GM12878 (cell line): ENCODE results near the gene NALF2. TPM values are rescaled to one million over a fixed set of nuclear protein-coding genes. Genes with fewer than 3 reads are reported as not detected.

Source experiments
- ATAC-seq: fragments of 200-7000 bp; cut with Tn5 transposase; 3 replicates; pipeline ENCODE4 v1.9.1; 2020; ENCODE audit warnings: mild to moderate bottlenecking, moderate library complexity
- BruUV-seq: library from RNA; stranded (reverse); fragments of 400-500 nt; replicated peaks from 2 replicates; lab custom pipeline; 2021; lab: Mats Ljungman, UMichigan
- CTCF ChIA-PET: fragments of 300-600 bp; sonication (Branson Sonifier 250); formaldehyde crosslinking; extraction: SDS; loops from one replicate; lab custom pipeline; 2021; ENCODE audit warnings: inconsistent platforms; lab: Yijun Ruan, JAX
- POLR2A ChIA-PET: fragments of 350-600 bp; formaldehyde crosslinking; extraction: SDS; loops from one replicate; lab custom pipeline; 2021; ENCODE audit warnings: inconsistent platforms; lab: Charles Lee
- RAD21 ChIA-PET: fragments of 300-600 bp; sonication (Branson Sonifier 250); formaldehyde crosslinking; loops from one replicate; lab custom pipeline; 2023; ENCODE audit warnings: antibody characterized with exemption; ENCODE audit not compliant: unreplicated experiment; lab: Charles Lee
- SMC1A ChIA-PET: fragments of 300-600 bp; sonication (Branson Sonifier 250); formaldehyde crosslinking; loops from one replicate; lab custom pipeline; 2023; ENCODE audit not compliant: unreplicated experiment, uncharacterized antibody; lab: Charles Lee
- DNase-seq: peaks from one replicate; pipeline ENCODE4 v3.0.0-alpha.2; 2011; ENCODE audit warnings: low read depth, low spot score
- FAIRE-seq: peaks from 3 replicates; lab custom pipeline; 2011; peaks lifted over from hg19 to GRCh38; lab: Jason Lieb, UNC
- H2AFZ ChIP-seq: 2 replicates; pipeline ENCODE4 v1.6.0; 2011; ENCODE audit warnings: low read depth, low read length, control low read depth; ENCODE audit not compliant: control insufficient read depth
- H3K27ac ChIP-seq: 2 replicates; pipeline ENCODE4 v1.5.1; 2011; ENCODE audit warnings: control low read depth; ENCODE audit not compliant: control insufficient read depth, insufficient read depth
- H3K27me3 ChIP-seq, 2 experiments: replicated peaks in 1 of 2; 2 replicates each; pipeline versions ENCODE4 v1.6.0 to v1.6.1; 2011; ENCODE audit warnings: low read length in 1 of 2; ENCODE audit not compliant: control insufficient read depth in 2 of 2, insufficient read depth in 2 of 2
- H3K36me3 ChIP-seq, 2 experiments: 2 replicates each; pipeline ENCODE4 v1.5.1; 2011; ENCODE audit warnings: low read length in 1 of 2; ENCODE audit not compliant: control insufficient read depth in 2 of 2, insufficient read depth in 2 of 2
- H3K4me1 ChIP-seq: 2 replicates; pipeline ENCODE4 v1.6.1; 2011; ENCODE audit warnings: mild to moderate bottlenecking, low read length, moderate library complexity, mixed read lengths; ENCODE audit not compliant: control insufficient read depth, insufficient read depth
- H3K4me2 ChIP-seq: 2 replicates; pipeline ENCODE4 v1.6.0; 2011; ENCODE audit warnings: control low read depth; ENCODE audit not compliant: control insufficient read depth, insufficient read depth
- H3K4me3 ChIP-seq: fragments of 200-600 bp; sonication (generic); 2 replicates; pipeline ENCODE4 v1.5.1; 2016
- H3K79me2 ChIP-seq: 2 replicates; pipeline ENCODE4 v1.6.0; 2011; ENCODE audit warnings: low read length; ENCODE audit not compliant: control insufficient read depth, insufficient read depth
- H3K9ac ChIP-seq: 2 replicates; pipeline ENCODE4 v1.8.0; 2011; ENCODE audit warnings: low read length, control low read depth, mixed read lengths; ENCODE audit not compliant: control insufficient read depth, insufficient read depth
- H3K9me3 ChIP-seq: replicated peaks from 3 replicates; pipeline ENCODE4 v1.5.1; 2011; ENCODE audit warnings: mild to moderate bottlenecking, low read length; ENCODE audit not compliant: control insufficient read depth, insufficient read depth
- H4K20me1 ChIP-seq: 2 replicates; pipeline ENCODE4 v1.6.0; 2011; ENCODE audit not compliant: control insufficient read depth, insufficient read depth
- ETV6 ChIP-seq, 2 experiments: fragments of 450-650 bp in 1 of 2; IDR thresholded peaks in 1 of 2; conservative IDR thresholded peaks in 1 of 2; 2 replicates each; pipeline ENCODE4 v1.6.1; 2014; ENCODE audit warnings: antibody characterized with exemption in 1 of 2, borderline replicate concordance in 1 of 2, low read depth in 1 of 2, mild to moderate bottlenecking in 1 of 2, moderate library complexity in 1 of 2
- PRDM15 ChIP-seq: fragments of 450-650 bp; formaldehyde crosslinking; IDR thresholded peaks from 2 replicates; pipeline ENCODE4 v1.4.0; 2020; ENCODE audit warnings: mild to moderate bottlenecking, moderate library complexity
- ZBTB4 ChIP-seq: fragments of 450-650 bp; formaldehyde crosslinking; IDR thresholded peaks from 2 replicates; pipeline ENCODE4 v1.4.0; 2022; ENCODE audit warnings: mild to moderate bottlenecking, moderate library complexity
- in situ Hi-C: fragments of 300-500 bp; cut with MboI; formaldehyde crosslinking; loops from 9 replicates; pipeline ENCODE4 v1.14.3; 2018; ENCODE audit warnings: mixed read lengths
- intact Hi-C: fragments of 100-400 bp; cut with micrococcal nuclease; formaldehyde crosslinking; loops from one replicate; pipeline ENCODE4 v1.14.2; 2022; ENCODE audit not compliant: unreplicated experiment
- polyA plus RNA-seq, 11 experiments: library from polyadenylated mRNA; depleted of rRNA in 4 of 11; unstranded in 6 of 11; stranded (reverse) in 5 of 11; fragments of >200 nt; fragmentation: Nextera tagmentation in 4 of 11; fragmentation: Illumina TruSeq in 1 of 11; extraction: Ambion mirVana in 4 of 11; extraction: Trizol in 1 of 11; gene quantifications; 1 replicate in 1 of 11; 2 replicates in 10 of 11; pipeline versions ENCODE4 v1.2.1 to v1.2.3, GENCODE V29; 2011 to 2016; ENCODE audit warnings: inconsistent platforms in 2 of 11, missing spikeins in 2 of 11, low read depth in 1 of 11
- total RNA-seq, 4 experiments: library from RNA; depleted of rRNA in 3 of 4; stranded (reverse); fragments of >200 nt in 3 of 4; fragmentation: Illumina TruSeq in 1 of 4; extraction: Trizol in 1 of 4; gene quantifications; 2 replicates each; pipeline versions ENCODE4 v1.2.1 to v1.2.3, GENCODE V29; 2013 to 2021

The NALF2 gene
- total and polyA plus RNA-seq, 10 of the 15 experiments (the other 5 are each of a cell fraction or from before 2014, with no cell fraction given): not detected

- ChIA-PET POLR2A (no interaction called here), RAD21 (no interaction called here), CTCF (no interaction called here), SMC1A (interaction anchor here (0.6 kb wide), 1 partner anchor 159 kb away, joined by 3 read pairs; no protein-coding TSS in a partner anchor)
- FAIRE-seq (no peak), DNase-seq (no peak), ATAC-seq (no peak)
- BruUV-seq: no TSS peak
- H3K4me1 ChIP-seq: no peaks in the 10 kb centered on the region
- TF ChIP-seq PRDM15: no peak
- TF ChIP-seq ZBTB4 (CRISPR knock-in tag): no peak
- no peak for TF ChIP-seq ETV6 (conservative IDR thresholded peaks at IDR 0.05 in 1 of 2, IDR thresholded peaks at IDR 0.05 in 1 of 2; ENCODE audit: borderline replicate concordance in 1 of 2, low read depth in 1 of 2)
- H3K79me2 ChIP-seq: no peaks in the 10 kb centered on the region
- H3K27me3 ChIP-seq: no peaks in the 10 kb centered on the region
- no peak overlapping the region for H3K4me2 ChIP-seq
- H4K20me1 ChIP-seq: no peaks in the 10 kb centered on the region
- in situ Hi-C loops (no loop called here), intact Hi-C loops (no loop called here)
- no peaks in the 10 kb centered on the region for H3K9me3 ChIP-seq
- no peak overlapping the region for H3K4me3 ChIP-seq
- no peak overlapping the region for H3K27ac ChIP-seq
- no peaks in the 10 kb centered on the region for H3K36me3 ChIP-seq
- no peak overlapping the region for H2AFZ ChIP-seq
- H3K9ac ChIP-seq: no peak overlapping the region
Measured at GRCh38 chrX:69522052-69522451, 17.9 kb downstream of the NALF2 start.
